ENCODE results near the gene TES. TPM values are rescaled to one million over a fixed set of nuclear protein-coding genes. Genes with fewer than 3 reads are reported as not detected.

The TES gene
- total RNA-seq, 1 donor from 2014 or later = 63.4 TPM

- DNase-seq (ENCODE audit: low spot score) = no peak
- Mint-ChIP-seq H3K27me3 (ENCODE audit: unreplicated experiment) (no peaks in the 10 kb centered on the region), H3K4me3 (ENCODE audit: unreplicated experiment) (no peak overlapping the region), H3K9me3 (ENCODE audit: unreplicated experiment) (no peaks in the 10 kb centered on the region), H3K4me1 (ENCODE audit: unreplicated experiment) (peaks cover 15% of the 10 kb centered on the region), H3K27ac (ENCODE audit: unreplicated experiment) (peak overlapping the region; percentile 9), H3K36me3 (ENCODE audit: low read depth, unreplicated experiment) (no peaks in the 10 kb centered on the region)
- no peak for TF ChIP-seq CTCF (IDR thresholded peaks at IDR 0.05; ENCODE audit: unreplicated experiment)
Measured at GRCh38 chr7:116231949-116232348, 21.6 kb downstream of the TES start.

- Mint-ChIP-seq H3K4me3 (ENCODE audit: unreplicated experiment) (no peak overlapping the region), H3K27ac (ENCODE audit: unreplicated experiment) (peak overlapping the region; percentile 9), H3K9me3 (ENCODE audit: unreplicated experiment) (no peaks in the 10 kb centered on the region), H3K36me3 (ENCODE audit: low read depth, unreplicated experiment) (no peaks in the 10 kb centered on the region), H3K27me3 (ENCODE audit: unreplicated experiment) (no peaks in the 10 kb centered on the region), H3K4me1 (ENCODE audit: unreplicated experiment) (peaks cover 15% of the 10 kb centered on the region)
- no peak for DNase-seq (ENCODE audit: low spot score)
- TF ChIP-seq CTCF (IDR thresholded peaks at IDR 0.05; ENCODE audit: unreplicated experiment) = no peak
Measured at GRCh38 chr7:116232350-116232749, 22.0 kb downstream of the TES start.

GRCh38 chr7:116232920-116233319 lies 22.6 kb downstream of the TES start:
- no peaks in the 10 kb centered on the region for H3K36me3 Mint-ChIP-seq (ENCODE audit: low read depth, unreplicated experiment)
- no peak for DNase-seq (ENCODE audit: low spot score)
- no peaks in the 10 kb centered on the region for H3K27me3 Mint-ChIP-seq (ENCODE audit: unreplicated experiment)
- H3K4me3 Mint-ChIP-seq (ENCODE audit: unreplicated experiment) = no peak overlapping the region
- no peaks in the 10 kb centered on the region for H3K9me3 Mint-ChIP-seq (ENCODE audit: unreplicated experiment)
- H3K27ac Mint-ChIP-seq (ENCODE audit: unreplicated experiment) = no peak overlapping the region
- TF ChIP-seq CTCF (IDR thresholded peaks at IDR 0.05; ENCODE audit: unreplicated experiment) = no peak
- H3K4me1 Mint-ChIP-seq (ENCODE audit: unreplicated experiment) = peaks cover 15% of the 10 kb centered on the region

GRCh38 chr7:116234517-116235200 lies 24.3 kb downstream of the TES start:
- no peak overlapping the region for H3K27ac Mint-ChIP-seq (ENCODE audit: unreplicated experiment)
- H3K9me3 Mint-ChIP-seq (ENCODE audit: unreplicated experiment) = no peaks in the 10 kb centered on the region
- no peaks in the 10 kb centered on the region for H3K36me3 Mint-ChIP-seq (ENCODE audit: low read depth, unreplicated experiment)
- TF ChIP-seq CTCF (IDR thresholded peaks at IDR 0.05; ENCODE audit: unreplicated experiment) = no peak
- H3K4me3 Mint-ChIP-seq (ENCODE audit: unreplicated experiment) = no peak overlapping the region
- H3K27me3 Mint-ChIP-seq (ENCODE audit: unreplicated experiment) = no peaks in the 10 kb centered on the region
- DNase-seq (ENCODE audit: low spot score) = no peak
- peaks cover 20% of the 10 kb centered on the region for H3K4me1 Mint-ChIP-seq (ENCODE audit: unreplicated experiment)

- H3K9me3 Mint-ChIP-seq (ENCODE audit: unreplicated experiment) = no peaks in the 10 kb centered on the region
- no peak overlapping the region for H3K27ac Mint-ChIP-seq (ENCODE audit: unreplicated experiment)
- TF ChIP-seq CTCF (IDR thresholded peaks at IDR 0.05; ENCODE audit: unreplicated experiment) = no peak
- H3K4me3 Mint-ChIP-seq (ENCODE audit: unreplicated experiment) = no peak overlapping the region
- DNase-seq (ENCODE audit: low spot score) = no peak
- peaks cover 16% of the 10 kb centered on the region for H3K4me1 Mint-ChIP-seq (ENCODE audit: unreplicated experiment)
- H3K36me3 Mint-ChIP-seq (ENCODE audit: low read depth, unreplicated experiment) = no peaks in the 10 kb centered on the region
- no peaks in the 10 kb centered on the region for H3K27me3 Mint-ChIP-seq (ENCODE audit: unreplicated experiment)
Measured at GRCh38 chr7:116235380-116235779, 25.0 kb downstream of the TES start.

All from endothelial cell (in vitro differentiated cells).